Articular chondrocyte of knee joint (primary cell): ENCODE results near the gene PTCD3. TPM values are rescaled to one million over a fixed set of nuclear protein-coding genes. Genes with fewer than 3 reads are reported as not detected.

Experiments
- small RNA-seq: library from RNA; depleted of rRNA; stranded (forward); fragments of <200 nt; gene quantifications from one replicate; pipeline ENCODE3, GENCODE V24; 2012
- total RNA-seq: library from RNA; depleted of rRNA; stranded (reverse); fragments of >200 nt; gene quantifications from 2 replicates; pipeline ENCODE4 v1.2.3, GENCODE V29; 2012

Gene PTCD3
- 76.4 and 78.0 TPM in 2 replicates for total RNA-seq

DNA sequence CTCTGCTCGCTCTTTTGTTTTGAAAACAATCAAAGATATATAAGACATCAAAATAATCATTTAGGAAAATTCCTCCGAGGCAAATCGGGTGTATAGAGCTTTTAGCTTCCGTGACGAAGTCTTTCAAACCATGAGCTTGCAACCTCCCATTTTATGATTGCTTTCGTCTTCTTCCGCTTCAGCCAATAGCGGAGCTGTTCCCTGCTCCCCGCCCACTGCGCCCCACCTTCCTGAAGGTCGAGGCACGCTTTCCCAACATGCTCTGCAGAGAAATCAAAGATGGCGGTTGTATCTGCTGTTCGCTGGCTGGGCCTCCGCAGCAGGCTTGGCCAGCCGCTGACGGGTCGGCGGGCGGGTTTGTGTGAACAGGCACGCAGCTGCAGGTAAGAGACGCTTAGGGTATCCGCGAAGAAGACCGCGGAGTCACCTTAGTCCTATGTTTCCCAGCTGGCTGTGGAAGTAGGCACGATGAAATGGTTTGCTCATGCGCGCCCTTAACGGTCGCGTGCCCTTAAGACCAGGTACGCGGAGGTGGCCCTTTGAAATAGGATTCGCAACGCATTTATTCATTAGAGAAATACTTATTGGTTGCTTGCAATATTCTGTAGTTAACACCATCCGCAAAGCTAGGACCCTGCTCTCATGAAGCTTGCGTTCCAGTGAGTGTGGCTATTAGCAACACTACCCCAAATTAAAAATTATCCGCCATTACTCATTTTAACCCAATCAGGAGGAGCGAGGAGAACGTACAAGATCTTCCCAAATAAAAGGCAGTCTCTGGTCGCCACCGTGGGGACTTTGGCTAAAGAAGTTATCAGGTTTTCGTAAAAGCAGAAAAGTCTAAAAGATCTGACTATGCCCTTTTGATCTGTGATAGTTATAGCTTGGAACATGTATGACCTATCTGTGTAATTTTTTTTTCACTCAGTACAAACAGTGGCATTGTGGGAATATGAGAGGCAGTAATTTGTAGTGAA is at the start of gene PTCD3:
PTCD3 (plus strand) TSS at position 267 of the 977 bp plus-strand sequence; CDS start at position 280, 13 bp downstream.

DNA sequence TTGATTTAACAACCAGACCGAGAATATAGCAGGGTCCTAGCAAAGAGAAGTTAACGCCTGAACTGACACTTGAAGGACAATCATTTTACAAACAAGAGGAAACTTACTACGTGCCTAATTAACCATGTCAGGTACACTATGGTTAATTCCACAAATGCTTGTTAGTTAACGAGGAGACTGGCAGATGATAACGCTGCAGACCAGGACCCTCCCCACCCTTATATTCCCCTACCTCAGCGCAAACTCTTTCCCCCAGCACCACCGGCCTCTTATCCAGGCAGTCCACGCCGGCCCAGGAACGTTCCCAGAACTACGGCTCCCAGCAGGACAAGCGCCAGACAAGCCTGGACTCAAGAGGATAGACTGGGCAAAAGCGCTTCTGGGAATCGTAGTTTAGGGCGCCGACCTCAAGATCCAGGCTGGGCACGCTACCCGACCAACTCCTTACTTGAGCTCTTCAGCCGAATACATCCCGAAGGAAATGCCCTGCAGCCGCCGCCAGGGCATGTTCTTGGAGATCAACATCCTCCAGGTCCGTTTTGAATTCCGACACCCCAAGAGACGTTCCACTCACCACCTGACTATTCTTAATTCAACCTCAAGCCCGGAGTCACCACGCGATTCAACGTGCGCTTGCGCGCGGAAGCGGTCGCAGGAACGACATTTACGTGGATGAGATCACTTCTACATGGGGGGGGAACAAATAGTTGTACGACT is 625 bp upstream of the PTCD3 start, which contains the start of gene POLR1A:
POLR1A (minus strand) TSS at position 635 of the 717 bp plus-strand sequence; CDS start at position 525, 110 bp downstream.

Small RNA genes within 50 kb of the gene (small RNA-seq; reads per million reads assigned to genes)
- gene RF00019 (not detected), gene SNORD94 (20.8 reads per million, percentile 95 among the genes with 10 or more reads in this experiment)

Other genes starting within 250 kb of the PTCD3 start
- gene ST3GAL5, start 217.2 kb upstream of the PTCD3 start, total RNA-seq: 9.4 and 21.4 TPM in 2 replicates
- 31.1 and 36.8 TPM in 2 replicates for gene POLR1A, start 349 bp upstream of the PTCD3 start, total RNA-seq
- gene IMMT, start 89.2 kb downstream of the PTCD3 start, total RNA-seq: 57.9 and 65.2 TPM in 2 replicates
- 29.1 and 35.0 TPM in 2 replicates for gene MRPL35, start 93.2 kb downstream of the PTCD3 start, total RNA-seq
- gene REEP1, start 231.4 kb downstream of the PTCD3 start, total RNA-seq: 0.43 and 0.52 TPM in 2 replicates